H1 (cell line): ENCODE results near the gene C2. TPM values are rescaled to one million over a fixed set of nuclear protein-coding genes. Genes with fewer than 3 reads are reported as not detected.

Experiments used
- CTCF ChIA-PET: fragments of 300-600 bp; sonication (Branson Sonifier 250); formaldehyde crosslinking; loops from one replicate; lab custom pipeline; 2021; ENCODE audit not compliant: partially characterized antibody; lab: Charles Lee
- POLR2A ChIA-PET: fragments of 300-600 bp; sonication (Branson Sonifier 250); formaldehyde crosslinking; loops from one replicate; lab custom pipeline; 2021; ENCODE audit warnings: inconsistent platforms; ENCODE audit not compliant: partially characterized antibody; lab: Charles Lee
- DNase-seq, 2 experiments: peaks; one replicate each; pipeline versions ENCODE4 v3.0.0 to v3.0.0-alpha.2; 2010 to 2022; ENCODE audit warnings: low spot score in 2 of 2, low read depth in 1 of 2, mixed read lengths in 1 of 2
- FAIRE-seq: peaks from 2 replicates; lab custom pipeline; 2011; peaks lifted over from hg19 to GRCh38; lab: Jason Lieb, UNC
- H2AFZ ChIP-seq: 2 replicates; pipeline ENCODE4 v1.8.1; 2012; ENCODE audit warnings: low read length, inconsistent platforms
- H2AK5ac ChIP-seq: 2 replicates; pipeline ENCODE4 v1.6.1; 2013; ENCODE audit warnings: low read depth, low read length
- H2BK120ac ChIP-seq: replicated peaks from 2 replicates; pipeline ENCODE3; 2013; ENCODE audit warnings: low read depth, low read length, inconsistent platforms
- H2BK12ac ChIP-seq: 2 replicates; pipeline ENCODE4 v1.6.1; 2013; ENCODE audit warnings: low read depth, low read length
- H2BK15ac ChIP-seq: 2 replicates; pipeline ENCODE4 v1.6.1; 2013; ENCODE audit warnings: low read length
- H2BK20ac ChIP-seq: 2 replicates; pipeline ENCODE4 v1.6.1; 2013; ENCODE audit warnings: low read length
- H2BK5ac ChIP-seq: 2 replicates; pipeline ENCODE4 v1.6.1; 2013; ENCODE audit warnings: low read depth, low read length
- H3K14ac ChIP-seq: 2 replicates; pipeline ENCODE4 v1.6.1; 2013; ENCODE audit warnings: inconsistent platforms; ENCODE audit not compliant: insufficient read length
- H3K18ac ChIP-seq: 2 replicates; pipeline ENCODE4 v1.6.1; 2013; ENCODE audit warnings: low read length; ENCODE audit errors: extremely low read depth
- H3K23ac ChIP-seq: 2 replicates; pipeline ENCODE4 v1.6.1; 2013; ENCODE audit warnings: inconsistent platforms; ENCODE audit not compliant: insufficient read length
- H3K23me2 ChIP-seq: 2 replicates; pipeline ENCODE4 v1.6.1; 2013; ENCODE audit warnings: low read depth, low read length
- H3K27ac ChIP-seq: 2 replicates; pipeline ENCODE4 v1.6.1; 2011; ENCODE audit warnings: low read depth, low read length, inconsistent platforms
- H3K27me3 ChIP-seq, 4 experiments: replicated peaks in 1 of 4; 1 replicate in 1 of 4; 2 replicates in 3 of 4; pipeline versions ENCODE4 v1.6.1 to v1.8.1; 2011 to 2013; ENCODE audit warnings: low read length in 3 of 4, mild to moderate bottlenecking in 3 of 4, inconsistent platforms in 2 of 4, mixed read lengths in 2 of 4, moderate library complexity in 1 of 4; ENCODE audit not compliant: control insufficient read depth in 3 of 4, insufficient read depth in 3 of 4; ENCODE audit errors: extremely low read depth in 1 of 4
- H3K36me3 ChIP-seq, 4 experiments: 2 replicates each; pipeline versions ENCODE4 v1.6.1 to v1.8.1; 2011 to 2013; ENCODE audit warnings: mild to moderate bottlenecking in 4 of 4, low read length in 3 of 4, moderate library complexity in 2 of 4, control low read depth in 1 of 4, inconsistent platforms in 1 of 4; ENCODE audit not compliant: insufficient read depth in 4 of 4, control insufficient read depth in 2 of 4
- H3K4ac ChIP-seq: replicated peaks from 2 replicates; pipeline ENCODE3; 2013; ENCODE audit warnings: low read length, low read depth, mixed read lengths, inconsistent platforms; ENCODE audit not compliant: insufficient read length
- H3K4me1 ChIP-seq, 4 experiments: replicated peaks in 1 of 4; 1 replicate in 1 of 4; 2 replicates in 3 of 4; pipeline versions ENCODE4 v1.6.1 to v1.8.1; 2011 to 2013; ENCODE audit warnings: low read length in 3 of 4, inconsistent platforms in 2 of 4, mixed read lengths in 1 of 4; ENCODE audit not compliant: insufficient read depth in 4 of 4, control insufficient read depth in 3 of 4
- H3K4me2 ChIP-seq, 2 experiments: 2 replicates each; pipeline versions ENCODE4 v1.6.1 to v1.8.1; 2011 to 2013; ENCODE audit warnings: low read depth in 2 of 2, low read length in 2 of 2, control low read depth in 1 of 2, inconsistent platforms in 1 of 2, mild to moderate bottlenecking in 1 of 2; ENCODE audit not compliant: insufficient read depth in 1 of 2
- H3K4me3 ChIP-seq, 4 experiments: fragments of 200-600, 300-600 bp in 1 of 4; sonication (generic), shearing (Covaris generic), sonication (Bioruptor Twin) in 1 of 4; 2 replicates each; pipeline versions ENCODE4 v1.5.1 to v1.8.1; 2011 to 2016; ENCODE audit warnings: low read length in 4 of 4, low read depth in 3 of 4, control low read depth in 2 of 4, inconsistent platforms in 2 of 4, mild to moderate bottlenecking in 2 of 4, mixed read lengths in 1 of 4, moderate library complexity in 1 of 4; ENCODE audit not compliant: insufficient read depth in 2 of 4; ENCODE audit errors: extremely low read depth in 1 of 4
- H3K56ac ChIP-seq: replicated peaks from 2 replicates; pipeline ENCODE3; 2013; ENCODE audit warnings: low read depth, mild to moderate bottlenecking, mixed read lengths, low read length, inconsistent platforms; ENCODE audit not compliant: insufficient read length
- H3K79me1 ChIP-seq: 2 replicates; pipeline ENCODE4 v1.6.1; 2013; ENCODE audit warnings: low read depth, low read length, control low read depth
- H3K79me2 ChIP-seq, 2 experiments: 2 replicates each; pipeline versions ENCODE4 v1.6.1 to v1.8.1; 2012 to 2013; ENCODE audit warnings: low read length in 2 of 2, mild to moderate bottlenecking in 2 of 2, inconsistent platforms in 1 of 2; ENCODE audit not compliant: insufficient read depth in 2 of 2, control insufficient read depth in 1 of 2
- H3K9ac ChIP-seq, 4 experiments: replicated peaks in 1 of 4; 1 replicate in 1 of 4; 2 replicates in 3 of 4; pipeline versions ENCODE4 v1.6.1 to v1.8.1; 2011 to 2013; ENCODE audit warnings: low read depth in 3 of 4, low read length in 3 of 4, control low read depth in 2 of 4, mild to moderate bottlenecking in 2 of 4, moderate library complexity in 2 of 4, inconsistent platforms in 1 of 4; ENCODE audit errors: extremely low read depth in 1 of 4
- H3K9me3 ChIP-seq, 2 experiments: 2 replicates each; pipeline versions ENCODE4 v1.6.1 to v1.8.1; 2012 to 2013; ENCODE audit warnings: mild to moderate bottlenecking in 2 of 2, moderate library complexity in 2 of 2, control low read depth in 1 of 2, inconsistent platforms in 1 of 2, low read depth in 1 of 2, low read length in 1 of 2, mixed read lengths in 1 of 2; ENCODE audit not compliant: insufficient read depth in 2 of 2
- H4K20me1 ChIP-seq, 2 experiments: replicated peaks in 1 of 2; 2 replicates each; pipeline versions ENCODE3 to v1.8.1; 2011 to 2013; ENCODE audit warnings: inconsistent platforms in 2 of 2, low read length in 2 of 2, mild to moderate bottlenecking in 1 of 2; ENCODE audit not compliant: insufficient read depth in 2 of 2, control insufficient read depth in 1 of 2
- H4K5ac ChIP-seq: 2 replicates; pipeline ENCODE4 v1.6.1; 2013; ENCODE audit warnings: low read length, low read depth, mixed read lengths, inconsistent platforms; ENCODE audit not compliant: insufficient read length
- H4K8ac ChIP-seq: 2 replicates; pipeline ENCODE4 v1.8.0; 2013; ENCODE audit warnings: mild to moderate bottlenecking, moderate library complexity, low read length, inconsistent platforms; ENCODE audit not compliant: insufficient read depth; ENCODE audit errors: extremely low read depth
- H4K91ac ChIP-seq: replicated peaks from 2 replicates; pipeline ENCODE3; 2013; ENCODE audit warnings: low read length, mixed read lengths, inconsistent platforms; ENCODE audit not compliant: insufficient read length
- ASH2L ChIP-seq: fragments of 200-600, 300-600 bp; sonication (generic); IDR thresholded peaks from one replicate; pipeline ENCODE4 v1.7.1; 2017; ENCODE audit warnings: low read length
- BACH1 ChIP-seq: IDR thresholded peaks from 2 replicates; pipeline ENCODE4 v1.6.1; 2012; ENCODE audit warnings: low read length, improper control_type of control experiment
- JUND ChIP-seq: IDR thresholded peaks from 2 replicates; pipeline ENCODE4 v1.6.1; 2011; ENCODE audit warnings: mild to moderate bottlenecking, improper control_type of control experiment, low read length
- KDM4A ChIP-seq: IDR thresholded peaks from one replicate; pipeline ENCODE4 v1.7.1; 2012; ENCODE audit warnings: low read depth, mild to moderate bottlenecking, moderate library complexity, low read length, inconsistent platforms; ENCODE audit not compliant: severe bottlenecking
- MAFK ChIP-seq: IDR thresholded peaks from 2 replicates; pipeline ENCODE4 v1.6.1; 2012; ENCODE audit warnings: low read depth, mild to moderate bottlenecking, improper control_type of control experiment, low read length
- NANOG ChIP-seq: IDR thresholded peaks from 2 replicates; pipeline ENCODE4 v1.6.1; 2011; ENCODE audit warnings: low read length, low read depth, mild to moderate bottlenecking, inconsistent platforms; ENCODE audit not compliant: insufficient read depth, poor library complexity, severe bottlenecking
- POLR2AphosphoS5 ChIP-seq: IDR thresholded peaks from 2 replicates; pipeline ENCODE4 v1.6.1; 2011; ENCODE audit warnings: low read depth, low read length
- RBBP5 ChIP-seq: IDR thresholded peaks from 2 replicates; pipeline ENCODE4 v1.7.1; 2012; ENCODE audit warnings: low read depth, mild to moderate bottlenecking, inconsistent platforms, low read length, moderate library complexity, borderline replicate concordance
- SIN3A ChIP-seq, 2 experiments: IDR thresholded peaks in 1 of 2; conservative IDR thresholded peaks in 1 of 2; 2 replicates each; pipeline ENCODE4 v1.6.1; 2011 to 2012; ENCODE audit warnings: low read length in 2 of 2, improper control_type of control experiment in 1 of 2, low read depth in 1 of 2, mild to moderate bottlenecking in 1 of 2
- SIX5 ChIP-seq: IDR thresholded peaks from 2 replicates; pipeline ENCODE4 v1.6.1; 2011; ENCODE audit warnings: mild to moderate bottlenecking, low read depth, low read length
- SUZ12 ChIP-seq: fragments of 200-600 bp; sonication (generic); IDR thresholded peaks from 2 replicates; pipeline ENCODE4 v1.6.1; 2012; ENCODE audit warnings: mild to moderate bottlenecking, inconsistent platforms, low read length, moderate library complexity, mixed read lengths
- TCF12 ChIP-seq: IDR thresholded peaks from 2 replicates; pipeline ENCODE4 v1.6.1; 2011; ENCODE audit warnings: low read depth, mild to moderate bottlenecking, low read length
- ZNF274 ChIP-seq: IDR thresholded peaks from 2 replicates; pipeline ENCODE4 v1.7.0; 2012; ENCODE audit warnings: low read length, borderline replicate concordance; ENCODE audit errors: extremely low read depth
- WGBS, 2 experiments: shearing (Covaris generic) in 1 of 2; methylation state at CpG; one replicate each; pipeline versions ENCODE4 v1.1.6 to v1.1.7; 2013 to 2015; ENCODE audit warnings: low lambda C conversion rate in 2 of 2, mixed read lengths in 2 of 2, inconsistent platforms in 1 of 2, low coverage in 1 of 2, missing lambda C conversion rate in 1 of 2; ENCODE audit not compliant: insufficient replicate concordance in 2 of 2, insufficient coverage in 1 of 2, insufficient read length in 1 of 2; ENCODE audit errors: extremely low coverage in 1 of 2, missing lambda C conversion rate in 1 of 2; 5-methylcytosine and 5-hydroxymethylcytosine counted together
- polyA plus RNA-seq, 7 experiments: library from polyadenylated mRNA; depleted of rRNA in 3 of 7; stranded (reverse) in 5 of 7; unstranded in 2 of 7; fragments of >200 nt in 5 of 7; fragments of 200-250 nt in 2 of 7; gene quantifications; 1 replicate in 5 of 7; 2 replicates in 1 of 7; 4 replicates in 1 of 7; pipeline versions ENCODE4 v1.2.1 to v1.2.3, GENCODE V29; 2011 to 2013; ENCODE audit warnings: missing spikeins in 2 of 7, mixed read lengths in 2 of 7
- total RNA-seq: library from RNA; stranded (reverse); fragmentation: NEBNext Ultra II Directional; extraction: Animal tissue kit (Norgen Biotek cat#: 25700); gene quantifications from 2 replicates; pipeline ENCODE4 v1.2.1, GENCODE V29; 2021

Gene C2
- total and polyA plus RNA-seq, 2 of the 8 experiments (the other 6 are each of a cell fraction or from before 2014, with no cell fraction given), result 0.26 to 0.38 TPM

- Histone ChIP-seq H3K79me2 (no peaks in the 10 kb centered on the region), H3K79me1 (no peaks in the 10 kb centered on the region), H3K36me3 (no peaks in the 10 kb centered on the region), H3K4me2 (no peak overlapping the region), H3K27me3 (no peaks in the 10 kb centered on the region), H2BK15ac (no peak overlapping the region), H3K14ac (no peak overlapping the region), H4K8ac (no peak overlapping the region), H3K27ac (no peak overlapping the region), H3K18ac (no peak overlapping the region), H3K4ac (no peak overlapping the region), H3K4me3 (no peak overlapping the region), H2BK20ac (no peak overlapping the region), H3K9ac (no peak overlapping the region), H4K20me1 (no peaks in the 10 kb centered on the region), H4K5ac (no peak overlapping the region), H3K23me2 (no peaks in the 10 kb centered on the region), H2BK120ac (no peak overlapping the region), H2AK5ac (no peak overlapping the region), H3K23ac (no peak overlapping the region), H3K56ac (no peak overlapping the region), H2BK12ac (no peak overlapping the region), H3K4me1 (no peaks in the 10 kb centered on the region), H2BK5ac (no peak overlapping the region), H3K9me3 (0 out of 4 replicates have a peak, but pooled peaks cover 0 to under 1% of the 10 kb centered on the region in 2 experiments), H4K91ac (peak overlapping the region; percentile 22), H2AFZ (peak overlapping the region; percentile 84; the same call in 1 of the 2 replicates)
- 86% methylated on average over 11 of the region's 11 CpGs; no CpG with 5 or more reads in 1 of the 2 experiments for WGBS, 2 experiments
- no peak for FAIRE-seq
- ChIA-PET CTCF (no interaction called here), POLR2A (interaction anchor here (1.4 to 1.7 kb wide), 2 partner anchors 11 to 23 kb away, joined by 4 to 6 read pairs; no protein-coding TSS in a partner anchor)
- no peak for DNase-seq
- TF ChIP-seq KDM4A, result no peak
- no peak for TF ChIP-seq BACH1
- no peak for TF ChIP-seq JUND
- no peak for TF ChIP-seq SIN3A (conservative IDR thresholded peaks at IDR 0.05 in 1 of 2, IDR thresholded peaks at IDR 0.05 in 1 of 2; ENCODE audit: low read depth in 1 of 2, low read length in 2 of 2)
- TF ChIP-seq SIX5, result no peak
- no peak for TF ChIP-seq TCF12
- TF ChIP-seq RBBP5, result no peak
- TF ChIP-seq MAFK, result no peak
- TF ChIP-seq NANOG, result no peak
- TF ChIP-seq ASH2L, result no peak
- no peak for TF ChIP-seq POLR2AphosphoS5
- TF ChIP-seq SUZ12, result no peak
- no peak for TF ChIP-seq ZNF274
These were observed 550 bp downstream of the C2 start for GRCh38 chr6:31927863-31928671.
